Fibroblast of skin of left quadriceps (primary cell): ENCODE results near the gene MOV10L1.
"Not testable (repeated sequence)": the region's sequence is repeated elsewhere in the genome, so short reads cannot be mapped to it uniquely, and the experiment has no call there.

Experiments used
- DNase-seq, 2 experiments: peaks; one replicate each; pipeline ENCODE4 v3.0.0-alpha.2; 2013; ENCODE audit warnings: low read depth in 2 of 2

Gene MOV10L1

GRCh38 chr22:50203288-50203687 lies 113.5 kb downstream of the MOV10L1 start:
- DNase-seq = no peak

GRCh38 chr22:50204571-50204970 lies 114.8 kb downstream of the MOV10L1 start:
- no peak for DNase-seq

GRCh38 chr22:50204998-50205397 lies 115.2 kb downstream of the MOV10L1 start:
- not testable (repeated sequence) for DNase-seq

- DNase-seq = no peak
Observed at GRCh38 chr22:50205781-50206569, 116.2 kb downstream of the MOV10L1 start.

GRCh38 chr22:50206599-50206998 lies 116.8 kb downstream of the MOV10L1 start:
- no peak for DNase-seq

GRCh38 chr22:50207383-50208140 lies 117.8 kb downstream of the MOV10L1 start:
- DNase-seq = no peak

- DNase-seq = no peak
Observed at GRCh38 chr22:50208430-50208938, 118.7 kb downstream of the MOV10L1 start.

- no peak for DNase-seq
Observed at GRCh38 chr22:50208939-50209892, 119.4 kb downstream of the MOV10L1 start.

- DNase-seq = peak; percentile 30 to 33
Observed at GRCh38 chr22:50209893-50210292, 120.1 kb downstream of the MOV10L1 start.

GRCh38 chr22:50210378-50211139 lies 120.8 kb downstream of the MOV10L1 start:
- no peak for DNase-seq

GRCh38 chr22:50211147-50211546 lies 121.3 kb downstream of the MOV10L1 start:
- DNase-seq = no peak
